ENCODE measurements around the gene BEGAIN.

DNA sequence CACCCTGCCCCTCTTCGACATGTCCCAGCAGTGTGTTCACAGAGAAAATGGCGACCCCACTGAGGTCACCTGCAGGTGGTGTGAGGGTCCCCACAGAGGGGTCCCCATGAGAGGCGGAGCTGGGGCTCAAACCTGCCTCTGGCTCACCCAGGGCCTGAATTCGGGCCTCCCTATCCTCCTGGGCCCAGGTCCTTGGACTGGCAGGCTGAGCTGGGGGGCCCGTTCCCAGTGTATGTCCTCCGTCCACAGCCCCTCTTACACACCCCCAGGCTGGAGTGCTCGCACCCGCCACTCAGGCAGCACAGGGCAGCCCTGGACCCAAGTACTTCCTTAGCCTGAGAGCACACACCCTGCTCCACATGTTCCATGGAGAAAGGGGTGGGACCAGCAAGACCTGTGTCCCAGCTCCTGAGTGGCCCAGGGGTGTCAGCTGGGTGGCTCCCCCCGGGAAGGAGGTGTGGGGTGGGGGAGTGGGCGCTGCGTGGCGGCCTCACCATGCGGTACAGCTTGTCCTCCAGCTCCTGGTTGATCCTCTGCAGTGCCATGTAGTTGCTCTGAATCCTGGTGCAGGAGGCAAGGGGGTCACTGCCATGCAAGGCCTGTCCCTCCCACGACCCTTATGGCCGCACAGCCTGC, 42.6 kb downstream of the BEGAIN start:
- TF ChIP-seq POLR2A (IDR thresholded peaks at IDR 0.05) (no peak), EP300 (IDR thresholded peaks at IDR 0.05; ENCODE audit: low read depth) (no peak)
